GM12878 (cell line): ENCODE measurements around the gene AFG1L. TPM values are rescaled to one million over a fixed set of nuclear protein-coding genes. Genes with fewer than 3 reads are reported as not detected.

Experiments used
- ATAC-seq: fragments of 200-7000 bp; cut with Tn5 transposase; 3 replicates; pipeline ENCODE4 v1.9.1; 2020; ENCODE audit warnings: mild to moderate bottlenecking, moderate library complexity
- BruUV-seq: library from RNA; stranded (reverse); fragments of 400-500 nt; replicated peaks from 2 replicates; lab custom pipeline; 2021; lab: Mats Ljungman, UMichigan
- CTCF ChIA-PET: fragments of 300-600 bp; sonication (Branson Sonifier 250); formaldehyde crosslinking; extraction: SDS; loops from one replicate; lab custom pipeline; 2021; ENCODE audit warnings: inconsistent platforms; lab: Yijun Ruan, JAX
- POLR2A ChIA-PET: fragments of 350-600 bp; formaldehyde crosslinking; extraction: SDS; loops from one replicate; lab custom pipeline; 2021; ENCODE audit warnings: inconsistent platforms; lab: Charles Lee
- RAD21 ChIA-PET: fragments of 300-600 bp; sonication (Branson Sonifier 250); formaldehyde crosslinking; loops from one replicate; lab custom pipeline; 2023; ENCODE audit warnings: antibody characterized with exemption; ENCODE audit not compliant: unreplicated experiment; lab: Charles Lee
- SMC1A ChIA-PET: fragments of 300-600 bp; sonication (Branson Sonifier 250); formaldehyde crosslinking; loops from one replicate; lab custom pipeline; 2023; ENCODE audit not compliant: unreplicated experiment, uncharacterized antibody; lab: Charles Lee
- DNase-seq: peaks from one replicate; pipeline ENCODE4 v3.0.0-alpha.2; 2011; ENCODE audit warnings: low read depth, low spot score
- FAIRE-seq: peaks from 3 replicates; lab custom pipeline; 2011; peaks lifted over from hg19 to GRCh38; lab: Jason Lieb, UNC
- H2AFZ ChIP-seq: 2 replicates; pipeline ENCODE4 v1.6.0; 2011; ENCODE audit warnings: low read depth, low read length, control low read depth; ENCODE audit not compliant: control insufficient read depth
- H3K27ac ChIP-seq: 2 replicates; pipeline ENCODE4 v1.5.1; 2011; ENCODE audit warnings: control low read depth; ENCODE audit not compliant: control insufficient read depth, insufficient read depth
- H3K27me3 ChIP-seq, 2 experiments: replicated peaks in 1 of 2; 2 replicates each; pipeline versions ENCODE4 v1.6.0 to v1.6.1; 2011; ENCODE audit warnings: low read length in 1 of 2; ENCODE audit not compliant: control insufficient read depth in 2 of 2, insufficient read depth in 2 of 2
- H3K36me3 ChIP-seq, 2 experiments: 2 replicates each; pipeline ENCODE4 v1.5.1; 2011; ENCODE audit warnings: low read length in 1 of 2; ENCODE audit not compliant: control insufficient read depth in 2 of 2, insufficient read depth in 2 of 2
- H3K4me1 ChIP-seq: 2 replicates; pipeline ENCODE4 v1.6.1; 2011; ENCODE audit warnings: mild to moderate bottlenecking, low read length, moderate library complexity, mixed read lengths; ENCODE audit not compliant: control insufficient read depth, insufficient read depth
- H3K4me2 ChIP-seq: 2 replicates; pipeline ENCODE4 v1.6.0; 2011; ENCODE audit warnings: control low read depth; ENCODE audit not compliant: control insufficient read depth, insufficient read depth
- H3K4me3 ChIP-seq: fragments of 200-600 bp; sonication (generic); 2 replicates; pipeline ENCODE4 v1.5.1; 2016
- H3K79me2 ChIP-seq: 2 replicates; pipeline ENCODE4 v1.6.0; 2011; ENCODE audit warnings: low read length; ENCODE audit not compliant: control insufficient read depth, insufficient read depth
- H3K9ac ChIP-seq: 2 replicates; pipeline ENCODE4 v1.8.0; 2011; ENCODE audit warnings: low read length, control low read depth, mixed read lengths; ENCODE audit not compliant: control insufficient read depth, insufficient read depth
- H3K9me3 ChIP-seq: replicated peaks from 3 replicates; pipeline ENCODE4 v1.5.1; 2011; ENCODE audit warnings: mild to moderate bottlenecking, low read length; ENCODE audit not compliant: control insufficient read depth, insufficient read depth
- H4K20me1 ChIP-seq: 2 replicates; pipeline ENCODE4 v1.6.0; 2011; ENCODE audit not compliant: control insufficient read depth, insufficient read depth
- CBFB ChIP-seq: IDR thresholded peaks from 2 replicates; pipeline ENCODE4 v1.6.1; 2016; ENCODE audit warnings: antibody characterized with exemption, low read depth
- ELK1 ChIP-seq: IDR thresholded peaks from 2 replicates; pipeline ENCODE4 v1.6.1; 2012; ENCODE audit warnings: low read depth, low read length, improper control_type of control experiment
- KLF5 ChIP-seq: fragments of 450-650 bp; IDR thresholded peaks from 2 replicates; pipeline ENCODE4 v1.6.1; 2014; ENCODE audit warnings: mild to moderate bottlenecking; ENCODE audit not compliant: partially characterized antibody
- NFYA ChIP-seq: IDR thresholded peaks from 2 replicates; pipeline ENCODE4 v1.6.1; 2011; ENCODE audit warnings: low read depth, mild to moderate bottlenecking, low read length, improper control_type of control experiment, borderline replicate concordance
- NFYB ChIP-seq: IDR thresholded peaks from 2 replicates; pipeline ENCODE4 v1.6.1; 2011; ENCODE audit warnings: low read depth, mild to moderate bottlenecking, low read length, improper control_type of control experiment, moderate library complexity; ENCODE audit not compliant: insufficient read depth
- NR2F1 ChIP-seq: fragments of 450-650 bp; conservative IDR thresholded peaks from 2 replicates; pipeline ENCODE4 v1.6.1; 2017; ENCODE audit warnings: mild to moderate bottlenecking
- PAX8 ChIP-seq: fragments of 450-650 bp; IDR thresholded peaks from 2 replicates; pipeline ENCODE4 v1.6.1; 2017; ENCODE audit warnings: mild to moderate bottlenecking, moderate library complexity
- PBX3 ChIP-seq: IDR thresholded peaks from 2 replicates; pipeline ENCODE4 v1.6.1; 2011; ENCODE audit warnings: mild to moderate bottlenecking, low read depth, low read length, moderate library complexity; ENCODE audit not compliant: insufficient replicate concordance
- ZZZ3 ChIP-seq: IDR thresholded peaks from 2 replicates; pipeline ENCODE4 v1.6.1; 2011; ENCODE audit warnings: low read depth; ENCODE audit not compliant: control insufficient read depth, insufficient read length
- WGBS: methylation state at CpG from one replicate; pipeline ENCODE4 v1.1.6; 2016; ENCODE audit warnings: low lambda C conversion rate; ENCODE audit not compliant: insufficient replicate concordance, insufficient coverage; ENCODE audit errors: missing lambda C conversion rate; 5-methylcytosine and 5-hydroxymethylcytosine counted together
- in situ Hi-C: fragments of 300-500 bp; cut with MboI; formaldehyde crosslinking; loops from 9 replicates; pipeline ENCODE4 v1.14.3; 2018; ENCODE audit warnings: mixed read lengths
- intact Hi-C: fragments of 100-400 bp; cut with micrococcal nuclease; formaldehyde crosslinking; loops from one replicate; pipeline ENCODE4 v1.14.2; 2022; ENCODE audit not compliant: unreplicated experiment
- polyA plus RNA-seq, 11 experiments: library from polyadenylated mRNA; depleted of rRNA in 4 of 11; unstranded in 6 of 11; stranded (reverse) in 5 of 11; fragments of >200 nt; fragmentation: Nextera tagmentation in 4 of 11; fragmentation: Illumina TruSeq in 1 of 11; extraction: Ambion mirVana in 4 of 11; extraction: Trizol in 1 of 11; gene quantifications; 1 replicate in 1 of 11; 2 replicates in 10 of 11; pipeline versions ENCODE4 v1.2.1 to v1.2.3, GENCODE V29; 2011 to 2016; ENCODE audit warnings: inconsistent platforms in 2 of 11, missing spikeins in 2 of 11, low read depth in 1 of 11
- total RNA-seq, 4 experiments: library from RNA; depleted of rRNA in 3 of 4; stranded (reverse); fragments of >200 nt in 3 of 4; fragmentation: Illumina TruSeq in 1 of 4; extraction: Trizol in 1 of 4; gene quantifications; 2 replicates each; pipeline versions ENCODE4 v1.2.1 to v1.2.3, GENCODE V29; 2013 to 2021

Gene AFG1L
- total and polyA plus RNA-seq, 10 of the 15 experiments (the other 5 are each of a cell fraction or from before 2014, with no cell fraction given) = 2.3 to 9.0 (median 4.3) TPM

- intact Hi-C loops = no loop called here
- BruUV-seq = no TSS peak
- FAIRE-seq = no peak
- no peaks in the 10 kb centered on the region for H3K36me3 ChIP-seq
- no peaks in the 10 kb centered on the region for H3K9me3 ChIP-seq
- H4K20me1 ChIP-seq = no peaks in the 10 kb centered on the region
- H3K4me2 ChIP-seq = no peak overlapping the region
- DNase-seq = no peak
- ATAC-seq = no peak
- H3K9ac ChIP-seq = no peak overlapping the region
- in situ Hi-C loops = no loop called here
- ChIA-PET SMC1A (no interaction called here), POLR2A (no interaction called here), CTCF (no interaction called here), RAD21 (no interaction called here)
- no peak for TF ChIP-seq KLF5
- TF ChIP-seq NFYA = no peak
- no peaks in the 10 kb centered on the region for H3K4me1 ChIP-seq
- no peak overlapping the region for H3K4me3 ChIP-seq
- no peaks in the 10 kb centered on the region for H3K79me2 ChIP-seq
- H2AFZ ChIP-seq = no peak overlapping the region
- H3K27ac ChIP-seq = no peak overlapping the region
- H3K27me3 ChIP-seq = no peaks in the 10 kb centered on the region
- WGBS = 88% methylated on average over 8 of the region's 8 CpGs
Observed at GRCh38 chr6:108438918-108439317, 144.1 kb downstream of the AFG1L start.

- in situ Hi-C loops = no loop called here
- ChIA-PET RAD21 (no interaction called here), CTCF (no interaction called here), SMC1A (interaction anchor here (0.6 kb wide), 1 partner anchor 248 kb away, joined by 3 read pairs; no protein-coding TSS in a partner anchor), POLR2A (no interaction called here)
- no peak overlapping the region for H3K27ac ChIP-seq
- no peaks in the 10 kb centered on the region for H3K79me2 ChIP-seq
- TF ChIP-seq PBX3 = no peak
- no peak for TF ChIP-seq CBFB
- TF ChIP-seq ELK1 = no peak
- TF ChIP-seq ZZZ3 = no peak
- no peak for TF ChIP-seq NFYB
- TF ChIP-seq PAX8 = no peak
- no peak for TF ChIP-seq NR2F1
- no peaks in the 10 kb centered on the region for H4K20me1 ChIP-seq
- no peaks in the 10 kb centered on the region for H3K9me3 ChIP-seq
- ATAC-seq = no peak
- H3K9ac ChIP-seq = no peak overlapping the region
- intact Hi-C loops = no loop called here
- FAIRE-seq = no peak
- H3K4me2 ChIP-seq = no peak overlapping the region
- no peak overlapping the region for H3K4me3 ChIP-seq
- no peak for DNase-seq
- BruUV-seq = no TSS peak
- no peaks in the 10 kb centered on the region for H3K27me3 ChIP-seq
- H2AFZ ChIP-seq = no peak overlapping the region
- H3K36me3 ChIP-seq = no peaks in the 10 kb centered on the region
- no peaks in the 10 kb centered on the region for H3K4me1 ChIP-seq
Observed at GRCh38 chr6:108441141-108441540, 146.3 kb downstream of the AFG1L start.
